Stimulated activated CD8-positive, alpha-beta memory T cell treated with anti-CD3 and anti-CD28 coated beads, Interleukin-15, amount 100 ng/mL, for 4 hours (primary cell): ENCODE measurements around the gene IGFBPL1.
"Not testable (repeated sequence)": the region's sequence is repeated elsewhere in the genome, so short reads cannot be mapped to it uniquely, and the experiment has no call there.

Experiments used
- DNase-seq, 2 donors: peaks; one replicate each; pipeline ENCODE4 v3.0.0-alpha.2; 2020; ENCODE audit warnings: low read depth in 2 of 2

Gene IGFBPL1

GRCh38 chr9:38380230-38380871 is 43.9 kb downstream of the IGFBPL1 start:
- DNase-seq: no peak

DNA sequence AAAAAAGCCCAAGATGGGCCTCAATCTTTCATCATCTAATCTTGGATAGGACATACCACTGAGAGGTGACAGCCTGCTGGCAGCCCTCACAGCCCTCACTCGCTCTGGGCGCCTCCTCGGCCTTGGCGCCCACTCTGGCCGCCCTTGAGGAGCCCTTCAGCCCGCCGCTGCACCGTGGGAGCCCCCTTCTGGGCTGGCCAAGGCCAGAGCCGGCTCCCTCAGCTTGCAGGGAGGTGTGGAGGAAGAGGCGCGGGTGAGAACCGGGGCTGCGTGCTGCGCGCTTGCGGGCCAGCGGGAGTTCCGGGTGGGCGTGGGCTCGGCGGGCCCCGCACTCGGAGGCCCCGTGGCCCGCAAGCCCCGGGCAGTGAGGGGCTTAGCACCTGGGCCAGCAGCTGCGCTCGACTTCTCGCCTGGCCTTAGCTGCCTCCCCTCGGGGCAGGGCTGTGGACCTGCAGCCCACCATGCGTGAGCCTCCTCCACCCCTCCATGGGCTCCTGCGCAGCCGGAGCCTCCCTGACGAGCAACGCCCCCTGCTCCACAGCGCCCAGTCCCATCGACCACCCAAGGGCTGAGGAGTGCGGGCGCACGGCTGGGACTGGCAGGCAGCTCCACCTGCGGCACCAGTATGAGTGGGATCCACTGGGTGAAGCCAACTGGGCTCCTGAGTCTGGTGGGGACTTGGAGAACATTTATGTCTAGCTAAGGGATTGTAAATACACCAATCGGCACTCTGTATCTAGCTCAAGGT is 46.7 kb downstream of the IGFBPL1 start:
- not testable (repeated sequence) for DNase-seq

GRCh38 chr9:38376021-38376670 is 48.1 kb downstream of the IGFBPL1 start:
- DNase-seq: no peak

DNA sequence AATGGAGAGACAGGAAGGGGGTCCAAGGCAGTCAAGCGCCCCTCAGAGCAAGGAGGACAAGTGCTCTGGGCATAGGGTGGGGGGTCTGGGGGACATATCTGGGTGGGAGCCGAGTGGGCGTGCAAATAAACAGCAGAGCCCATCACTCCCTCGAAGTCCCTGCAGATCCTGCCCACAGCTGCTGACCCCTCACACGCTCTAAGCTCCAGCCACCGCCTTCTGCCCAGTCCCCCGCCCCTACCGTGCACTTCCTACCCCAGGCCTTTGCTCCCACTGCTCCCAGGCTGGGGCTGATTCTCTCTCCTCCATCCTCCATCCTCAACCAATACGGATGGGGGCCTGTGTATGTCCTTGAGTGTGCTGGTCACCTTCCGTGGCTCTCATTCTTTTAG is 48.7 kb downstream of the IGFBPL1 start:
- no peak for DNase-seq

GRCh38 chr9:38374847-38375571 is 49.2 kb downstream of the IGFBPL1 start:
- no peak for DNase-seq

GRCh38 chr9:38373679-38374078 is 50.6 kb downstream of the IGFBPL1 start:
- no peak for DNase-seq

DNA sequence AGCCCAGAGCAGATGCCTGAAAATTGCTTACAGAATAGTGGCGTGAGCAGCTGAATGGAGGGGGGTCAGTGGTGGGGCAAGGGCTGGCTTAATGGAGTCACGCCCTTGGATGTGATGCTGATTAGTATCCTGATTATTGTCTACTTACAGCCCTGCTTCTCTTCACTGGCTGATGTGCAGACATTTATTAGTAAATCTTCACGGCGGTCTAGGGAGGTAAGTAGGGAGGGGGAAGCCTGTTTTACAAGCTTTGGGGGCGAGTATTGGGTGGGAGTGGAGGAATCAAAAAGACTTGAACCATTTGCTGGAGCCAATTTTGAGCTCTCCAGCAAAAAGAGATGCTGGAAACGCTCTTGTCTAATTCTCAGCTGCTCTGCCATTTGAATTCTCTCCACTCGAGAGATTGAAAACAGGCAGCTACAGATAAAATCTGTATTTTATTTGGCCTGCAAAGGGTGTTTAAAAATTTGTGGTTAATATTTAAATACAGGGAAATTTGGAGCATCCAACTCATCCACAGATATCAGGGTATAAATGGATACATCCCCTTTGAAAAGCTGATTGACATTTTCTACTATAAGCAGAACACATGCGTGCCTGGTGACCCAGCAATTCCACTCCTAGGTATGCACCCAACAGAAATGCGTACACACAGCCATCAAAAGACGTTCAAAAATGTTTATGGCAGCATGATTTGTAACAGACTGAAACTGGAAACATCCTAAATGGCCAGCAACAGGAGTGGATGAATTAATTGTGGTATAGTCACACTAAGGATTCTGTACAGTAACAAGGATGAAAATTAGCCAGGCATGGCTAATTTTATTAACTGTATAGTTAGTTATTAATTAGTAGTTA is 51.3 kb downstream of the IGFBPL1 start:
- DNase-seq: no peak

GRCh38 chr9:38371495-38371894 is 52.8 kb downstream of the IGFBPL1 start:
- DNase-seq: no peak

GRCh38 chr9:38370176-38370575 is 54.1 kb downstream of the IGFBPL1 start:
- no peak for DNase-seq

DNA sequence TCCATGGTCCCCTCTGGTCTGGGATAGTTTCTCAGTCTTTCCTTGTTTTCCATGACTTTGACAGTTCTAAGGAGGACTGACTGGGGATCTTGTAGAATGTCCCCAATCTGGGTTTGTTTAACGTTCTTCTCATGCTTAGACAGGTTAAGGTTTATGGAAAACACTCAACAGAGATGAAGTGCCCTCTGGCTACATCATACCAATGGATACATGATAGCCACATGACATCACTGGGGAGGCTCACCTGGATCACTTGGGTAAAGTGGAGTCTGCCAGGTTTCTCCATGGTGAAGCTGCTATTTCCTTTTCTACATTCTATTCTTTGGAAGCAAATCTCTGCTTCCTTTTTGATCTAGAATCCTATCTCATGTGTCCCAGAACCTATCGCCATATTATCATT is 55.5 kb downstream of the IGFBPL1 start:
- DNase-seq: no peak

- DNase-seq: no peak
Observed at GRCh38 chr9:38367898-38368297, 56.4 kb downstream of the IGFBPL1 start.

DNA sequence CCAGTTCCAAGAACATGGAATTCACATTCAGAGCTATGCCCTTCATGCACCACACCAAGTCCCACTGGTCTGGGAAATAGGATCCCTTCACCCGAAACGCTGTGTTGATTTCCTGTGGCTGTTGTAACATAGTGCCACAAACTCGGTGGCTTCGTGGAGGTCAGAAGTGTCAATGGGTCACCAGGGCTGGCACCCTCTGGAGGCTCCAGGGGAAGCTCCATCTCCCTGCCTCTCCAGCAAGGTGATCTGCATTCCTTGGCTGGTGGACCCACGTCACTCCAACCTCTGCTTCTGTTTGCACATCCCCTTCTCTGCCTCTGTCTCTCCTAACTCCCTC is 60.7 kb downstream of the IGFBPL1 start:
- DNase-seq: no peak

- DNase-seq: no peak
Observed at GRCh38 chr9:38362852-38363588, 61.2 kb downstream of the IGFBPL1 start.

GRCh38 chr9:38361473-38361850 is 62.8 kb downstream of the IGFBPL1 start:
- DNase-seq: no peak

DNA sequence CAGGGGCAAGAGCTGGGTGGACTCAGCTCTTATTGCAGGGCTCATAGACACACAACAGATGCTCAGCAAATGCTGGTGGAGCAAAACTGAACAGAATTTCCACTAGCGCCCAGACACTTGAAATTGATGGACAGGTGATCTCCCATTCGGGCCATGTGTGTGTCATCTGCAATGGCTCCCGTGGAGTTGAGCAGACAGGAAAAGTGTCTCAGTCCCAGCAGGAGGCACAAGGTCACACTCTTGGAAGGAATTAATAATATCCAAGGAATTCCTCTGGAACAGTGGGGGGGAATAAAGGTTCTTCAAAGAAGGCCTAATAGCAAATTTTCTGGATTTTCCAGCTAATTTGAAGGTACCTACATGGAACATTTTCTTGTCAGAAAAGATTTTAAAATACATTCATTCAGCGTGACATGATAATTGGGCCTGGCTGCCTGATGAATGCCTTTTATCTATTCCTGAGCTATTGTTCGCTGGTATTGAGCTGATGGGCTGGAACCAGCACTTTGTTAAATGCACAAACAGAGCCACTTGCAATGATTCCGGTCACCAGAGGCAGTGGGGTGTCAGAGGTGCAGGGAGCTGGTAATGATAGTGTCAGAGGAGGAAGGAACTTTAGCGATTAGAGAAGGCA is 63.3 kb downstream of the IGFBPL1 start:
- no peak for DNase-seq

DNA sequence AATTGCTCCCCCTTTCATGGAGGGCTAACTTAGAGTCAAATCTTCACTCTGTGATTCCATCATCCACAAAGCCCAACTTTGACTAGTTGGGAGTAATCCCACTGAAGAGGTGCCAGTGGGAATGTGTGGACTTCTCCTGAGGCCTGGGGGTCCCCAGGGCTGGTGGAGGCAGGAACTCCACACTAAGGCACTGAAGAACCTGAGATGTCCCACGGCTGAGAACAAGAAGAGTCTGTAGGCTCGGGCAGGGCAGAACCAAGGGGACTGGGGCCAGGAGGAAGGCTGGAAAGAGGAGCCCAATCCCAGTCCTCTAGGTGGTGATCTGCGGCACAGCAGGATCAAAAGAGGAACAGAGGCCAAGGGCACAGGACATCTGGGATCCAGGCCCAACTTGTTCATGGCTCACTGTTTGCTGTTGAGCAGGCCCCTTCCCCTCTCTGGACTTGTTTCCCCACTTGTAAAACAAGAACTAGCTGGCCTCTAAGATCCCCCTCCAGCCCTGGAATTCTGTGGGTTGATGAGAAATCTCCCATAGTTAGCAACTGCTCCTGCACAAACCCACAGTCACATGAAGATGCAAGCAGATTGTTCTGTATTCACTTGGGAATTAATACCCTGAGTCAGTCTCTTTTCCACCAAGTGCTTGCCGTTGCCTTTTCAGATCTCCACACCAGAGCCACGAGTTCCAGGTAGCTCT is 64.4 kb downstream of the IGFBPL1 start:
- no peak for DNase-seq

DNA sequence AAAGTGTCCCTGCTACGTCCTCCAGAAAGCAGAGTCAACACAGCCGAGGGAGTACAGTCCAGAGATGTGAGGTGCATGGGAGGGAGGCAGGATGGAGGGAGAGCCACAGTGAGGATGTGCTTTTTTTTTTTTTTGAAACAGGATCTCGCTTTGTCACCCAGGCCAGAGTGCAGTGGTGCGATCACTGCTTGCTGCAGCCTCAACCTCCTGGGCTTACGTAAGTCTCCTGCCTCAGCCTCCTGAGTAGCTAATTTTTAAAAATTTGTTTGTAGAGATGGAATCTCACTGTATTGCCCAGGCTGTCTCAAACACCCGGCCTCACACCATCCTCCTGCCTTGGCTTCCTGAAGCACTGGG is 65.0 kb downstream of the IGFBPL1 start:
- DNase-seq: no peak

- no peak for DNase-seq
Observed at GRCh38 chr9:38358390-38359296, 65.6 kb downstream of the IGFBPL1 start.
